Peyer's patch (tissue), 4 donors: Measurements from ENCODE around the gene MLLT10. TPM values are rescaled to one million over a fixed set of nuclear protein-coding genes. Genes with fewer than 3 reads are reported as not detected.
"Not testable (repeated sequence)": the region's sequence is repeated elsewhere in the genome, so short reads cannot be mapped to it uniquely, and the experiment has no call there.

ENCODE experiments used
- DNase-seq, 3 donors: peaks; one replicate each; pipeline ENCODE4 v3.0.0-alpha.2; 2017 to 2019
- H3K27ac ChIP-seq, 4 donors: fragments of 200-600 bp; sonication (generic); one replicate each; pipeline ENCODE4 v1.5.1; 2016 to 2019
- H3K27me3 ChIP-seq, 2 donors: fragments of 200-600 bp; sonication (generic); one replicate each; pipeline ENCODE4 v1.5.1; 2019
- H3K36me3 ChIP-seq, 3 donors: fragments of 200-600 bp; sonication (generic); one replicate each; pipeline ENCODE4 v1.5.1; 2016 to 2019
- H3K4me1 ChIP-seq, 4 donors: fragments of 200-600 bp; sonication (generic); one replicate each; pipeline ENCODE4 v1.5.1; 2016 to 2019
- H3K4me3 ChIP-seq, 4 donors: fragments of 200-600 bp; sonication (generic); 1 replicate in 3 of 4; 2 replicates in 1 of 4; pipeline ENCODE4 v1.5.1; 2016 to 2019; ENCODE audit warnings: mild to moderate bottlenecking in 1 of 4
- H3K9me3 ChIP-seq, 4 donors: fragments of 200-600 bp; sonication (generic); one replicate each; pipeline ENCODE4 v1.5.1; 2016 to 2019; ENCODE audit warnings: mild to moderate bottlenecking in 1 of 4
- CTCF ChIP-seq, 6 experiments: fragments of 450-650 bp in 4 of 6; fragments of 200-600 bp in 2 of 6; sonication (generic) in 1 of 6; IDR thresholded peaks; one replicate each; pipeline ENCODE4 v1.5.1; 2017 to 2019; ENCODE audit warnings: antibody characterized with exemption in 6 of 6, mild to moderate bottlenecking in 3 of 6, moderate library complexity in 1 of 6
- POLR2A ChIP-seq, 2 donors: fragments of 450-650 bp; IDR thresholded peaks; one replicate each; pipeline ENCODE4 v1.5.1; 2017; ENCODE audit warnings: antibody characterized with exemption in 2 of 2, mild to moderate bottlenecking in 2 of 2, moderate library complexity in 2 of 2
- total RNA-seq, 4 donors: library from RNA; depleted of rRNA; stranded (reverse); fragments of >200 nt; gene quantifications; one replicate each; pipeline ENCODE4 v1.1.0, GENCODE V29; 2016

The MLLT10 gene
- total RNA-seq, 4 donors from 2014 or later = 25.2 to 65.2 (median 40.1) TPM

GRCh38 chr10:21587391-21587790, 53.4 kb downstream of the MLLT10 start:
- no peak overlapping the region for H3K4me3 ChIP-seq
- H3K27me3 ChIP-seq = no peaks in the 10 kb centered on the region
- H3K36me3 ChIP-seq = peaks cover 0 to 14% (median 0%) of the 10 kb centered on the region in 3 donors
- no peak for DNase-seq
- H3K9me3 ChIP-seq = no peaks in the 10 kb centered on the region
- no peak overlapping the region for H3K27ac ChIP-seq
- H3K4me1 ChIP-seq = no peaks in the 10 kb centered on the region
- TF ChIP-seq POLR2A (IDR thresholded peaks at IDR 0.05) = no peak
- TF ChIP-seq CTCF (IDR thresholded peaks at IDR 0.05) = no peak

GRCh38 chr10:21588159-21588558, 54.1 kb downstream of the MLLT10 start:
- H3K9me3 ChIP-seq, H3K27ac ChIP-seq, DNase-seq, H3K4me1 ChIP-seq, H3K27me3 ChIP-seq, H3K4me3 ChIP-seq: not testable (repeated sequence)
- peaks cover 0 to 14% (median 0%) of the 10 kb centered on the region in 3 donors for H3K36me3 ChIP-seq

- Histone ChIP-seq H3K4me1 (no peaks in the 10 kb centered on the region), H3K27ac (no peak overlapping the region)
- TF ChIP-seq POLR2A (IDR thresholded peaks at IDR 0.05) (no peak), CTCF (IDR thresholded peaks at IDR 0.05) (no peak)
These were observed 60.0 kb downstream of the MLLT10 start for GRCh38 chr10:21593986-21594385.

GRCh38 chr10:21599582-21599981, 65.5 kb downstream of the MLLT10 start:
- no peaks in the 10 kb centered on the region for H3K4me1 ChIP-seq
- no peak for DNase-seq
- H3K36me3 ChIP-seq = no peaks in the 10 kb centered on the region
- H3K27ac ChIP-seq = no peak overlapping the region
- TF ChIP-seq POLR2A (IDR thresholded peaks at IDR 0.05) = no peak
- no peak for TF ChIP-seq CTCF (IDR thresholded peaks at IDR 0.05)
- H3K9me3 ChIP-seq = no peaks in the 10 kb centered on the region
- no peak overlapping the region for H3K4me3 ChIP-seq
- H3K27me3 ChIP-seq = no peaks in the 10 kb centered on the region

More at GRCh38 chr10:21593986-21594385, 60.0 kb downstream of the MLLT10 start:
- Histone ChIP-seq H3K4me3 (no peak overlapping the region), H3K27me3 (no peaks in the 10 kb centered on the region), H3K36me3 (no peaks in the 10 kb centered on the region), H3K9me3 (no peaks in the 10 kb centered on the region)
- DNase-seq = no peak

GRCh38 chr10:21600804-21601433, 66.9 kb downstream of the MLLT10 start:
- Histone ChIP-seq H3K9me3 (no peaks in the 10 kb centered on the region), H3K27ac (no peak overlapping the region), H3K4me1 (no peaks in the 10 kb centered on the region), H3K4me3 (no peak overlapping the region), H3K27me3 (no peaks in the 10 kb centered on the region), H3K36me3 (no peaks in the 10 kb centered on the region)
- TF ChIP-seq CTCF (IDR thresholded peaks at IDR 0.05) = no peak
- TF ChIP-seq POLR2A (IDR thresholded peaks at IDR 0.05) = no peak
- DNase-seq = no peak

GRCh38 chr10:21602313-21602712, 68.3 kb downstream of the MLLT10 start:
- H3K27ac ChIP-seq = no peak overlapping the region
- TF ChIP-seq CTCF (IDR thresholded peaks at IDR 0.05) (no peak), POLR2A (IDR thresholded peaks at IDR 0.05) (no peak)

More at GRCh38 chr10:21602313-21602712, 68.3 kb downstream of the MLLT10 start:
- H3K36me3 ChIP-seq = no peaks in the 10 kb centered on the region
- H3K4me3 ChIP-seq = no peak overlapping the region
- H3K9me3 ChIP-seq = no peaks in the 10 kb centered on the region
- H3K4me1 ChIP-seq = no peaks in the 10 kb centered on the region
- no peak for DNase-seq
- H3K27me3 ChIP-seq = no peaks in the 10 kb centered on the region
